HAP-1 (cell line): ENCODE measurements around the gene WFS1.

ENCODE experiments used
- DNase-seq, 2 experiments: peaks; one replicate each; pipeline ENCODE4 v3.0.0-alpha.2; 2016 to 2020; ENCODE audit warnings: low spot score in 2 of 2
- H3K27me3 ChIP-seq: fragments of 250-450 bp; sonication (Bioruptor Pico); 2 replicates; pipeline ENCODE4 v1.5.1; 2020; ENCODE audit warnings: low read depth, mild to moderate bottlenecking, moderate library complexity
- H3K36me3 ChIP-seq: fragments of 250-450 bp; sonication (Bioruptor Pico); replicated peaks from 2 replicates; pipeline ENCODE4 v1.5.1; 2020; ENCODE audit warnings: mild to moderate bottlenecking
- H3K4me1 ChIP-seq: fragments of 250-450 bp; sonication (Bioruptor Pico); 2 replicates; pipeline ENCODE4 v1.5.1; 2020; ENCODE audit warnings: mild to moderate bottlenecking
- H3K4me3 ChIP-seq: fragments of 250-450 bp; sonication (Bioruptor Pico); 2 replicates; pipeline ENCODE4 v1.5.1; 2020; ENCODE audit warnings: mild to moderate bottlenecking, moderate library complexity
- H3K9me3 ChIP-seq: fragments of 250-450 bp; sonication (Bioruptor Pico); 2 replicates; pipeline ENCODE4 v1.5.1; 2020; ENCODE audit warnings: mild to moderate bottlenecking, moderate library complexity
- in situ Hi-C: fragments of 300-500 bp; cut with MboI; formaldehyde crosslinking; loops from 3 replicates; pipeline ENCODE4 v1.14.3; 2020; ENCODE audit warnings: low sequenced_read_pairs, inconsistent platforms, mixed read lengths

Gene WFS1

DNA sequence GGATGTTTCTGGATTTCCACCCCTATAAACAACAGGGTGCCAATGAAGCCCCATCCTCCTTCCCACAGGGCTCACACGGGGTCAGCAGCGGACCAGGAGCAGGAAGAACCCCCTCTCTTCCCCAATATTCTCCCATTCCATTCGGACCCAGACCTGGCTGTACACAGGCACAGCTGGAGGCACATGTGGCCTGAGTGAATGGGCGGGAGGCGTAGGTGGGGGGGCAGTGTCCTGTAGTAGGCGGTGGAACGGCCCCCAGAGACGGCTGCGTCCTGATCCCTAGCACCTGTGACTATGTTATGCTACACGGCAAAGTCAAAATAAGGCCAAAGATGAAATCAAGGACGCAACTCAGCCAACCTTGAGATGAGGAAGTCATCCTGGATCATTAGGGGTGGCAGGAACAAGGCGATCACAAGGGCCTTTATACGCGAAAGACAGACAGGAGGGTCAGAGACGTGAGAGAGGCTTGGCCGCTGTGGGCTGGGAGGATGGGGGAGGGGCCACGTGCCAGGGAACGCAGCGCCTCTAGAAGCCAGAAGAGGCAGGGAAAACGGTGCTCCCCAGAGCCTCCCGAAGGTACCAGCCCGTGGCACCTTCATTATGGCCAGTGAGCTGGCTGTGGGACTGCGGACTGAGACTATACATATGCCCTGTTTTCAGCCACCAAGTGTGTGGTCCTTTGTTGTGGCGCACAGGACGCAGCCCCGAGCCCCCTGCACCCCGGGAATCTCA lies 75.6 kb downstream of the WFS1 start:
- DNase-seq, result no peak
- in situ Hi-C loops, result no loop called here
- Histone ChIP-seq H3K4me1 (no peaks in the 10 kb centered on the region), H3K27me3 (no peaks in the 10 kb centered on the region), H3K9me3 (no peaks in the 10 kb centered on the region), H3K4me3 (no peak overlapping the region), H3K36me3 (no peaks in the 10 kb centered on the region)

DNA sequence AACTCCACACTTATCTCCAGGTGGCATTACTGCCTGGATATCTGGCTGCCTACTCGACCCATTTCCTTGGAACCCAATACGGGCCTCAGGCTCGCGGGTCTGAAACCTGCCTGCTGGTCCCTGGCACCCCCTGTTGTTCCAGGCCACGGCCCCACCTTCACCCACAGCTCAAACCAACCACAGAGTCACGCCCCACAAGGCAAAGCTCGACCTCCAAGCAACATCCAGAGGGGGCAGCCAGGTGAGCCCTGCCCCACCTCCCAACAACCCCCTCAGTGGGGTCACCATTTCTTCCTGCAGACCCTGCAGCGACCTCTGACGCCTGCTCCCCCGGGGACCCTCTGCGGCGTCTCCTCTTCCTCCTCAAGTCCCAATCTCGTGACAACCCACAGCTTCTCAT lies 76.2 kb downstream of the WFS1 start:
- no peaks in the 10 kb centered on the region for H3K27me3 ChIP-seq
- H3K4me3 ChIP-seq, result no peak overlapping the region
- no peaks in the 10 kb centered on the region for H3K4me1 ChIP-seq
- no peak for DNase-seq
- H3K36me3 ChIP-seq, result no peaks in the 10 kb centered on the region
- in situ Hi-C loops, result no loop called here
- no peaks in the 10 kb centered on the region for H3K9me3 ChIP-seq

DNA sequence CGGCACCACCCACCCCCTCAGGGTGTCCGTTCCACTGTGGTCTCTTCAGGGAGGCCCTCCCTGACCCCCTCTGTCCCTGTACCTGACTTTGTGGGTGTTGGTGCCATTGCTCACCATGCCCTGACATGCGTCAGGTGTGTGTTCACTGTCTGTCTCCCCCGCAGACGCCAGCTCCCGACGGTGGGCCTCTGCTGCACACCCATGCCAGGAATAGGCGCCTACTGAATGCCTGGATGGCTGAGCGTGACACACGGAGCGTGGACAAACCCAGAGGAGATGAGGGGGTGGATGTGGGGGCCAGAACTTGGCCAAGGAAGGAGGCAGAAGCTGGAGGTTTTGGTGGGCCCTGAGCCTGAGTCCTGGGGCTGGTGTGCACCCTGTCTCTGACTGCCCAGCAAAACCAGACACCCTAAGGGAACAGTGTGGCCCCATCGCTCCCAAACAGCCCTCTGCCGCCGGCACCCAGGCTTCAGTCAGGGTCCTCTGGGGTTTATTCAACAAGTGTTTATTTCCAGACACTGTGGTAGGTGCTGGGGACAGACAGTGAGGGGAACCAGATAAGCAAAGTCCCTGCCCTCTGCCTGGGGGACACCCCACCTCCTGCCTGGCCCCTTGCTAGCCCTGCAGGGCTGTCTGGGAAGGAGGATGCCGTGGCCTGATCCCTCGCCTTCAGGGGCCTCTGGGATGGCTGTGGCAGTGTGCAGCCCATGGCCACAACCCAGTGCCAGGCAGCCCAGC lies 76.9 kb downstream of the WFS1 start:
- DNase-seq, result no peak
- Histone ChIP-seq H3K36me3 (no peaks in the 10 kb centered on the region), H3K4me1 (no peaks in the 10 kb centered on the region), H3K27me3 (no peaks in the 10 kb centered on the region), H3K4me3 (no peak overlapping the region), H3K9me3 (no peaks in the 10 kb centered on the region)
- in situ Hi-C loops, result no loop called here

DNA sequence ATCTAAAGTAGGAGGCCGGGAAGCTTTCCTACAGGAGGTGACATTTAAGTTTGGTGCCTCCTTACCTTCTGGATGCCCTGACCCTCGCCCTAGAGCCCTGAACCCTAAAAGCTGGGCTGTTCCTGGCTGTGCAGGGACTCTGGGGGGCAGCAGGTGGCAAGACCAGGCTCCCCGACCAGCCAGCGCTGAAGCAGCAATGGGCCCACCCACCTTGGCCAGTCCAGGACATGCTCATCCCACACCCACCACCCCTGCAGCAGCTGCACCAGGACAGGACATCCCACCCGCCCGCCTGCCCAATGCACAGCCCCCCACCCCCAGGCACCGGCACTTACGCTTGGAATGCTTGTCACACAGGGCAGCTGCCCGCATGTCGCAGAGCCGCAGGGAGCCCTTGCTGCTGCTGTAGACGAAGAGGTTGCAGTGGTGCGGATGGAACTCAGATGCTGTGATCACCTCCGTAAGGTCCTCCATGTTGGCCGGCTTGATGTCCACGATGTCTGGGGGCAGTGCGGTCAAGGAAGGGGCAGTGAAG lies 77.9 kb downstream of the WFS1 start:
- Histone ChIP-seq H3K9me3 (no peaks in the 10 kb centered on the region), H3K36me3 (no peaks in the 10 kb centered on the region), H3K4me1 (no peaks in the 10 kb centered on the region), H3K27me3 (no peaks in the 10 kb centered on the region), H3K4me3 (no peak overlapping the region)
- in situ Hi-C loops, result no loop called here
- no peak for DNase-seq

DNA sequence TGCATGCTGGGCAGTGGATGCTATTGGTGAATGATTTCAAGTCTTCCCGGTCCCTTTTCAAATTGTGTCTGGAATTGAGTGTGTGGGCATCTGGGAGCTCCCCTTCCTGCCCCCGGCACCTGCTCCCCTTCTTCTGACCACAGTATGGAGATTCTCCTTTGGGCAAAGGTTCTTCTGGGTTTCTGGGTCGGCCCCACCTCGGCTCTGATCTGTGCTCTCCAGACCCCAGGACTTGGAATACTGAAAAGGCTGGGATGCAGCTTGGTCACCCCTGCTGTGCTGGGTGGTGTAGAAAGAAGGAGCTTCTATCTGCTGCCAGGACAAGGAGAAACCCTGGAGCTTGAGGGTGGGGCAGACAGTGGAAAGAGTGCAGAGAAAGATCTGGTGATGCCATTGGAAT lies 78.8 kb downstream of the WFS1 start:
- no peaks in the 10 kb centered on the region for H3K4me1 ChIP-seq
- in situ Hi-C loops, result no loop called here
- no peak for DNase-seq
- H3K36me3 ChIP-seq, result no peaks in the 10 kb centered on the region
- no peaks in the 10 kb centered on the region for H3K9me3 ChIP-seq
- no peak overlapping the region for H3K4me3 ChIP-seq
- no peaks in the 10 kb centered on the region for H3K27me3 ChIP-seq

DNA sequence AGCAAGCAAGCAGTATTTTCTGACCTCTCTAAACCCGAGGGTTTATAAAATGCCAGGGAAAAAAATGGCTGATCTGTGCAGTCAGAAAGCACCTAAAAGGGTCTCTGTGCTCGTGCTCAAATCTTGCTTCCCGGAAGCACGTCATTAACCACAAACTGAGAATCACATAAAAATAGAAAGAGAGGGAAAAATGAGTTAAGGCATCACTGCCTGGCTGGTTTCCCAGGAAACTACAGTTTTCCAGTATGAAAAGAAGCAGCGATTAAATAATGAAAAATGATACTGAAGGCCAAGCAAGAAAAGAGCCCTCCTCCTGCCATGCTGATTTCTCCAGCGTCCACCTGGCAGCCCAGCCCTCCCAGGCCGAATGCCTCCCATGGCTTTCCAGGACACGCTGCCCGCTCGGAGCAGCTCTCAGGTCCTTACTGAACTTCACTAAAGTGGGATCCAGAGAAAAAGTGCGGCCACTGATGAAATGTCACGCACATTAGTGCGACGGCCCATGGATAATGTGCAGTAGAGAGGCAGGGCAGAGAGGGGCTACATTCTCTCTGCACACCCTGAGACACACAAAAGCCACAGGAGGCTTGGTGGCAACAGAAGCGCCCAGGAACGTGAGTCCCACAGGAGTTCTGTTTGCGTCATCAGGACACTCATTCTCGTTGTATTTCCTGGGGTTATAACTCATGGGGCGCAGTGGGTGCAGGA lies 80.4 kb downstream of the WFS1 start:
- H3K4me3 ChIP-seq, result no peak overlapping the region
- no peaks in the 10 kb centered on the region for H3K27me3 ChIP-seq
- no peaks in the 10 kb centered on the region for H3K4me1 ChIP-seq
- in situ Hi-C loops, result no loop called here
- H3K36me3 ChIP-seq, result no peaks in the 10 kb centered on the region
- DNase-seq, result no peak
- no peaks in the 10 kb centered on the region for H3K9me3 ChIP-seq

DNA sequence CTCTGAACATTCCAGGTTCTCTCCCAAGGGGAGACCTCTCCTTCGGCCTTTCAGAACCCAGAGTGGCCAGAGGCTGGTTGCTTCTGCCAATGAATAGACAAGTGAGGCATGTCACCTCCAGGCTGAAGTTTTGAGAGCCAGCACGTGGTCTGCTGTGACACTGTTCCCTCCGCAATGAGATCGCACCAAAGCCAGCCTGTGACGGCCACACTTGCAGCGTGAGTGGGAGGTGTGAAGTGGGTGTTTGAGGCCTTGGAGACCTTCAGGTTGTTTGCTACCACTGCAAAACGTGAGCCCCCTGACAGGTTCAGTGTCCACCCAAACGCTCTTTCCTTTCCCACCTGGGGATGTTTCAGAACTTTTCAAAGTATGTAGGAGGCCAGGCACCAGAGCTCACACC lies 81.0 kb downstream of the WFS1 start:
- Histone ChIP-seq H3K4me1 (no peaks in the 10 kb centered on the region), H3K36me3 (no peaks in the 10 kb centered on the region), H3K4me3 (no peak overlapping the region), H3K27me3 (no peaks in the 10 kb centered on the region), H3K9me3 (no peaks in the 10 kb centered on the region)
- in situ Hi-C loops, result no loop called here
- no peak for DNase-seq

DNA sequence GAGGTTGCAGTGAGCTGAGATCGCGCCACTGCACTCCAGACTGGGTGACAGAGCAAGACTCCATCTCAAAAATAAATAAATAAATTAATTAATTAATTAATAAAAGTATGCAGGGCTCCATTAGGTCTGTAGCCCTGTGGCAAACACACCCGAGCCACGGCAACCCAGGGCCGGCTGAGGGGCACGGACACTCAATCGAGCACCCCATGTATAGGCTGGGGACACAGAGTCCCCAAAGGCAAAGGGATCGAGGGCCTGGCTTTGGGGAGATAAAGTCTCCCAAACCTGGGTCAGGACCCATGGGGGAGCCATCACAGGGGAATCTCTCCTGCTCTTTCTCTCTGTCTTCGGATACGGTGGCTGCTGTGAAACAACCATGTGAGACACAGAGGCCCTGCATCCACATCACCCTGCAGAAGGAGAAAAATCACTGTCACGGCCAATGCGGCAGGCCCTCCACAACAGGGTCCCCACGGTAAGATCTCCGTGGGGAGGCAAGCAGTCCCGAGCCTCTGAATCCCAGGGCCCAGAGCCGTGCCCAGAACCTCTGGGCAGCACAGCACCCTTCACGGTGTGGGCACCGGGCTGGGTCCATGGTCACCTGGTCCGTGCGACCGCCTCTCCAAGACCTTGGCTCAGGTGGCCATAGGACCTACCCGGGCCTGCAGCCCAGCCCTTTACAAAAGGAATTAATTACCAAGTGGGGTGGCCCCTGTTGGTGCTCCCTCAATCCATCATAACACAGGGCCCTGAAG lies 81.8 kb downstream of the WFS1 start:
- H3K4me3 ChIP-seq, result no peak overlapping the region
- no peaks in the 10 kb centered on the region for H3K27me3 ChIP-seq
- in situ Hi-C loops, result no loop called here
- no peaks in the 10 kb centered on the region for H3K4me1 ChIP-seq
- DNase-seq, result no peak
- H3K36me3 ChIP-seq, result no peaks in the 10 kb centered on the region
- H3K9me3 ChIP-seq, result no peaks in the 10 kb centered on the region

DNA sequence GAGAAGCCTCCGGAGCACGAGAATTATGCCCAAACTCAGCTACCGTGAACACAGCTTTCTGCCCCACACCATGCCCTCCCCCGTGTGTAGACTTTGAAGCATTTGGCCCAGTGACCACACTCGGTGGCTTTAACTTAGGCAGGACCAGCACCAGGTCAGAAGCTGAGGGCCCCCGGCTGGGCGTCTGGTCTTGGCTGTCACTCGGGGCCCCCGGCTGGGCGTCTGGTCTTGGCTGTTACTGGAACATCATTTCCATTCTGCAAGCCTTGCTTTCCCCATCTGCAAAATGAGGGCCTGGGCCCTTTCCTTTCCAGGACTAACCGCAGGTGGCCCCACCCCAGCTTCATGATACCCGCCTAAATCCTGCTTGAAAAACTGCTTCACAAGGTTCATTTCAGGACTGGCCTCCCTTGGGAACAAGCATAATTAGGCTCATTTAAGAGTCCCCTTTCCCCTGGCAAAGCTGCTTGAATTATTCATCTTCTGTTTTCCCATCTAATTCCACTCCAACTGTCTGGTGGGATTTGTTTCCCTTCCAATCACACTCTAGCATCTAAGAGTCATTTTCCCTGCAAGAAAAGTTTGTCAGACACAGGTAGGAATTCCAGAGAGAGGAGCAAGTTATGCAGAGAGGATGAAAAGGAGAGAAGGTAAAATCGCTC lies 82.5 kb downstream of the WFS1 start:
- H3K36me3 ChIP-seq, result no peaks in the 10 kb centered on the region
- no peaks in the 10 kb centered on the region for H3K9me3 ChIP-seq
- DNase-seq, result no peak
- H3K4me1 ChIP-seq, result no peaks in the 10 kb centered on the region
- in situ Hi-C loops, result no loop called here
- no peaks in the 10 kb centered on the region for H3K27me3 ChIP-seq
- no peak overlapping the region for H3K4me3 ChIP-seq
